ENCODE measurements around the gene RAPGEF1. TPM values are rescaled to one million over a fixed set of nuclear protein-coding genes. Genes with fewer than 3 reads are reported as not detected.

RAPGEF1 gene
- total RNA-seq, 4 donors from 2014 or later, result 32.0 to 57.3 (median 38.9) TPM

- Histone ChIP-seq H3K27ac (no peak overlapping the region), H3K36me3 (peaks cover 0 to 98% (median 18%) of the 10 kb centered on the region in 3 donors), H3K9me3 (no peaks in the 10 kb centered on the region), H3K27me3 (no peaks in the 10 kb centered on the region), H3K4me1 (peaks cover 0 to 4% (median 0%) of the 10 kb centered on the region in 4 donors), H3K4me3 (no peak overlapping the region)
- no peak for TF ChIP-seq EP300 (IDR thresholded peaks at IDR 0.05)
- no peak for TF ChIP-seq POLR2A (IDR thresholded peaks at IDR 0.05)
- TF ChIP-seq CTCF (IDR thresholded peaks at IDR 0.05), result no peak
- WGBS, 2 donors, result 88 to 92% methylated on average over 21 of the region's 21 CpGs
- DNase-seq (ENCODE audit: low spot score in 2 of 2), result no peak
Measured at GRCh38 chr9:131593936-131594665, 145.8 kb downstream of the RAPGEF1 start.

- Histone ChIP-seq H3K27me3 (no peaks in the 10 kb centered on the region), H3K4me1 (peaks cover 0 to 4% (median 0%) of the 10 kb centered on the region in 4 donors), H3K36me3 (peaks cover 0 to 98% (median 21%) of the 10 kb centered on the region in 3 donors), H3K4me3 (no peak overlapping the region), H3K9me3 (no peaks in the 10 kb centered on the region), H3K27ac (no peak overlapping the region)
- 76 to 85% methylated on average over 15 of the region's 15 CpGs for WGBS, 2 donors
- no peak for DNase-seq (ENCODE audit: low spot score in 2 of 2)
- TF ChIP-seq POLR2A (IDR thresholded peaks at IDR 0.05) (no peak), EP300 (IDR thresholded peaks at IDR 0.05) (no peak)
Measured at GRCh38 chr9:131593091-131593820, 146.6 kb downstream of the RAPGEF1 start.

GRCh38 chr9:131591845-131592208 lies 148.0 kb downstream of the RAPGEF1 start:
- Histone ChIP-seq H3K27ac (no peak overlapping the region), H3K4me1 (peaks cover 0 to 4% (median 0%) of the 10 kb centered on the region in 4 donors), H3K27me3 (no peaks in the 10 kb centered on the region), H3K36me3 (peaks cover 0 to 95% (median 19%) of the 10 kb centered on the region in 3 donors), H3K9me3 (no peaks in the 10 kb centered on the region), H3K4me3 (no peak overlapping the region)
- TF ChIP-seq EP300 (IDR thresholded peaks at IDR 0.05) (no peak), POLR2A (IDR thresholded peaks at IDR 0.05) (no peak), CTCF (IDR thresholded peaks at IDR 0.05) (no peak)
- no peak for DNase-seq (ENCODE audit: low spot score in 2 of 2)
- 73 to 76% methylated on average over 6 of the region's 6 CpGs for WGBS, 2 donors

GRCh38 chr9:131590907-131591844 lies 148.7 kb downstream of the RAPGEF1 start:
- Histone ChIP-seq H3K27ac (peak overlapping the region in 1 of 4 donors; percentile 1), H3K36me3 (peaks cover 0 to 89% (median 19%) of the 10 kb centered on the region in 3 donors), H3K9me3 (no peaks in the 10 kb centered on the region), H3K4me3 (no peak overlapping the region), H3K4me1 (peaks cover 0 to 4% (median 0%) of the 10 kb centered on the region in 4 donors), H3K27me3 (no peaks in the 10 kb centered on the region)
- TF ChIP-seq CTCF (IDR thresholded peaks at IDR 0.05) (peak; percentile 68 to 95 (median 75)), EP300 (IDR thresholded peaks at IDR 0.05) (peak in 1 of 2 donors; percentile 36), POLR2A (IDR thresholded peaks at IDR 0.05) (no peak)
- 64 to 71% methylated on average over 19 to 21 of the region's 21 CpGs for WGBS, 2 donors
- peak; percentile 64 to 75 for DNase-seq (ENCODE audit: low spot score in 2 of 2)

GRCh38 chr9:131590449-131590848 lies 149.4 kb downstream of the RAPGEF1 start:
- Histone ChIP-seq H3K27ac (no peak overlapping the region), H3K9me3 (no peaks in the 10 kb centered on the region), H3K4me3 (no peak overlapping the region), H3K27me3 (no peaks in the 10 kb centered on the region), H3K4me1 (peaks cover 0 to 4% (median 0%) of the 10 kb centered on the region in 4 donors), H3K36me3 (peaks cover 0 to 88% (median 19%) of the 10 kb centered on the region in 3 donors)
- 76 to 81% methylated on average over 13 of the region's 13 CpGs for WGBS, 2 donors
- no peak for DNase-seq (ENCODE audit: low spot score in 2 of 2)
- TF ChIP-seq EP300 (IDR thresholded peaks at IDR 0.05), result no peak

All from tibial nerve (tissue), 4 donors.